LNCaP clone FGC (cell line): ENCODE results near the gene USP24.

Experiments used
- DNase-seq: peaks from one replicate; pipeline ENCODE4 v3.0.0-alpha.2; 2011; ENCODE audit warnings: low read depth
- H3K4me3 ChIP-seq: 2 replicates; pipeline ENCODE4 v1.5.1; 2011; ENCODE audit warnings: mild to moderate bottlenecking, low read depth, low read length, control low read depth
- TF ChIP-seq, protein P1 (sequence below): IDR thresholded peaks from 2 replicates; pipeline ENCODE4 v1.5.1; 2012; ENCODE audit warnings: mild to moderate bottlenecking; ENCODE audit not compliant: control insufficient read depth, insufficient read depth; ENCODE audit errors: extremely low read depth

Gene USP24

GRCh38 chr1:55051621-55052020 lies 163.5 kb downstream of the USP24 start:
- TF ChIP-seq, protein P1, sequence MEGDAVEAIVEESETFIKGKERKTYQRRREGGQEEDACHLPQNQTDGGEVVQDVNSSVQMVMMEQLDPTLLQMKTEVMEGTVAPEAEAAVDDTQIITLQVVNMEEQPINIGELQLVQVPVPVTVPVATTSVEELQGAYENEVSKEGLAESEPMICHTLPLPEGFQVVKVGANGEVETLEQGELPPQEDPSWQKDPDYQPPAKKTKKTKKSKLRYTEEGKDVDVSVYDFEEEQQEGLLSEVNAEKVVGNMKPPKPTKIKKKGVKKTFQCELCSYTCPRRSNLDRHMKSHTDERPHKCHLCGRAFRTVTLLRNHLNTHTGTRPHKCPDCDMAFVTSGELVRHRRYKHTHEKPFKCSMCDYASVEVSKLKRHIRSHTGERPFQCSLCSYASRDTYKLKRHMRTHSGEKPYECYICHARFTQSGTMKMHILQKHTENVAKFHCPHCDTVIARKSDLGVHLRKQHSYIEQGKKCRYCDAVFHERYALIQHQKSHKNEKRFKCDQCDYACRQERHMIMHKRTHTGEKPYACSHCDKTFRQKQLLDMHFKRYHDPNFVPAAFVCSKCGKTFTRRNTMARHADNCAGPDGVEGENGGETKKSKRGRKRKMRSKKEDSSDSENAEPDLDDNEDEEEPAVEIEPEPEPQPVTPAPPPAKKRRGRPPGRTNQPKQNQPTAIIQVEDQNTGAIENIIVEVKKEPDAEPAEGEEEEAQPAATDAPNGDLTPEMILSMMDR = no peak

GRCh38 chr1:55051169-55051568 lies 164.0 kb downstream of the USP24 start:
- TF ChIP-seq, protein P1 = no peak
- H3K4me3 ChIP-seq = no peak overlapping the region

More at GRCh38 chr1:55051621-55052020, 163.5 kb downstream of the USP24 start:
- no peak for DNase-seq
- no peak overlapping the region for H3K4me3 ChIP-seq

GRCh38 chr1:55050283-55050682 lies 164.9 kb downstream of the USP24 start:
- TF ChIP-seq, protein P1 = no peak
- H3K4me3 ChIP-seq = no peak overlapping the region
- DNase-seq = peak; percentile 37

More at GRCh38 chr1:55051169-55051568, 164.0 kb downstream of the USP24 start:
- DNase-seq = no peak

DNA sequence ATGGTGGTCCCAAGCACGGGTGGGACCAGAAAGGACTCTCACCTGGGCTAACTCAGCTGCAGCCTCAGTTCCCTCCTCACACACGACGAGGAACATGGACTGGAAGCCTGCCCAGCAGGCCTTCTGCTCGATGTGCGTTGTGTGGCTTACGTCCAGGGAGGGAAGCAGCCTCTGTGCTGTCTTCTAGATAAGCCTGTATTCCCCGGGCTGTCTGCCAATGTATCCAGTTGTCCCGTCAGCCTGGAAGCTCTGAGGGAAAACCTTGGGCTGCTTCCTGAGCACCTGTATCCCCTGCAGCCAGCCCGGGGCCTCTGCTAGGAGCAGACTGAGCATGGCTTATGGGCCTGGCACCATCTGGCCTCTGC lies 165.3 kb downstream of the USP24 start:
- peak; percentile 95 for DNase-seq
- H3K4me3 ChIP-seq = no peak overlapping the region
- TF ChIP-seq, protein P1 = no peak

- H3K4me3 ChIP-seq = no peak overlapping the region
- DNase-seq = no peak
- TF ChIP-seq, protein P1 = no peak
Measured at GRCh38 chr1:55049271-55049913, 165.8 kb downstream of the USP24 start.

GRCh38 chr1:55048453-55049270 lies 166.5 kb downstream of the USP24 start:
- DNase-seq = no peak
- TF ChIP-seq, protein P1 = no peak
- H3K4me3 ChIP-seq = no peak overlapping the region
